ENCODE measurements around the gene TC2N. TPM values are rescaled to one million over a fixed set of nuclear protein-coding genes. Genes with fewer than 3 reads are reported as not detected.
A peak's percentile ranks its signal among the peaks of the same experiment; 100 is the strongest.

TC2N gene
- 0.52 TPM for total RNA-seq (2013)
- polyA plus RNA-seq (under 1 TPM in 2 of 3 donors, not detected in 1; 0.24 to 0.55 TPM), polyA minus RNA-seq (0.16 TPM in 1 of 2 replicates, not detected in the other), total RNA-seq (0.08 to 11.8 (median 0.35) reads per million in 11 experiments)

- TF ChIP-seq CTCF (IDR thresholded peaks at IDR 0.05): no peak
- no peak within 1 kb of the TSS for H3K4me3 ChIP-seq (replicated peaks in 1 of 3; ENCODE audit: low read depth in 2 of 3, low read length in 3 of 3)
- H3K79me2 ChIP-seq (ENCODE audit: insufficient read depth, low read length): no peaks in the 10 kb centered on the region
- DNase-seq: no peak
- H3K27me3 ChIP-seq (ENCODE audit: control insufficient read depth in 2 of 2, insufficient read depth in 2 of 2, low read length in 2 of 2): no peaks in the 10 kb centered on the region
- H3K27ac Mint-ChIP-seq: peak within 1 kb of the TSS in 1 of 7 donors; percentile 50
- H3K27ac ChIP-seq (ENCODE audit: low read depth in 1 of 2, low read length in 2 of 2): no peak within 1 kb of the TSS
- H3K4me1 Mint-ChIP-seq: peaks cover 17% of the 10 kb centered on the region
- no peaks in the 10 kb centered on the region for H4K20me1 ChIP-seq (ENCODE audit: insufficient read depth, low read length)
- H3K27me3 Mint-ChIP-seq (ENCODE audit: low read depth in 3 of 3): peaks cover 0 to 6% (median 0%) of the 10 kb centered on the region in 3 donors
- peaks cover 0 to 3% of the 10 kb centered on the region in 2 donors for H3K36me3 Mint-ChIP-seq
- no peaks in the 10 kb centered on the region for H3K9me3 ChIP-seq (replicated peaks in 1 of 2; ENCODE audit: control insufficient read depth in 1 of 2, insufficient read depth in 1 of 2, low read length in 2 of 2)
- H3K4me1 ChIP-seq (ENCODE audit: control insufficient read depth in 1 of 2, insufficient read depth in 2 of 2, low read length in 2 of 2): peaks cover 12% of the 10 kb centered on the region in 2 donors
- no peak within 1 kb of the TSS for H3K9ac ChIP-seq (ENCODE audit: insufficient read depth, low read length, poor library complexity, severe bottlenecking)
- H3K36me3 ChIP-seq (replicated peaks in 1 of 2; ENCODE audit: control insufficient read depth in 1 of 2, insufficient read depth in 2 of 2, low read length in 2 of 2): no peaks in the 10 kb centered on the region
- H2AFZ ChIP-seq (ENCODE audit: insufficient read depth, low read depth, low read length, poor library complexity, severe bottlenecking): peak within 1 kb of the TSS; percentile 23
- 85% methylated on average over 10 of the region's 10 CpGs for WGBS (ENCODE audit: insufficient coverage)
- H3K4me2 ChIP-seq (replicated peaks; ENCODE audit: extremely low read depth, low read length, poor library complexity, severe bottlenecking): no peak within 1 kb of the TSS
- no peak within 1 kb of the TSS for H3K4me3 Mint-ChIP-seq
- H3K9me3 Mint-ChIP-seq: peaks cover 0 to 5% (median 0%) of the 10 kb centered on the region in 7 donors
- intact Hi-C loops (cut with micrococcal nuclease): no loop called here
Observed at GRCh38 chr14:91867316-91867988, at the start of gene TC2N. Gene TC2N, minus strand, starts transcription at chr14:91867536. Its CDS starts 53,767 bp downstream, at chr14:91813769.

DNA sequence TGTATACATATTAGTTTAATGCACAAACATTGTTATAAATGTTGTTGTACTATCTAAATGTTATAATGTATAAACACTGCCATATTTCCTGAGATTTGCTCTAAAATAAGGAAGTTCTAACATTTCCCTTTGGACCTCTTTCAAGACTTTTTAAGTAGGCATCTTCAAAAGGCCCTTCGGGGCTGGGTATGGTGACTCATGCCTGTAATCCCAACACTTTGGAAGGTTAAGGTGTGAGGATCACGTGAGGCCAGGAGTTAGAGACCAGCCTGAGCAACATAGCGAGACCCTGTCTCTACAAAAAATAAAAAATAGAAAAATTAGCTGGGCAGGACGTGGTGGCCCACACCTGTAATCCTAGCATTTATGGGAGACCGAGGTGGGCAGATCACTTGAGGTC lies 44.7 kb upstream of the TC2N start:
- 60% methylated on average over 3 of the region's 5 CpGs for WGBS (ENCODE audit: insufficient coverage)

More for the DNA sequence above, 44.7 kb upstream of the TC2N start:
- no peak for DNase-seq
- Histone ChIP-seq H3K79me2 (ENCODE audit: insufficient read depth, low read length) (no peaks in the 10 kb centered on the region), H3K4me2 (replicated peaks; ENCODE audit: extremely low read depth, low read length, poor library complexity, severe bottlenecking) (peak overlapping the region; percentile 72), H3K9me3 (replicated peaks in 1 of 2; ENCODE audit: control insufficient read depth in 1 of 2, insufficient read depth in 1 of 2, low read length in 2 of 2) (no peaks in the 10 kb centered on the region), H4K20me1 (ENCODE audit: insufficient read depth, low read length) (no peaks in the 10 kb centered on the region), H3K4me3 (replicated peaks in 1 of 3; ENCODE audit: low read depth in 2 of 3, low read length in 3 of 3) (peak overlapping the region in 1 of 3 experiments; percentile 62), H3K9ac (ENCODE audit: insufficient read depth, low read length, poor library complexity, severe bottlenecking) (no peak overlapping the region), H3K27me3 (ENCODE audit: control insufficient read depth in 2 of 2, insufficient read depth in 2 of 2, low read length in 2 of 2) (no peaks in the 10 kb centered on the region), H3K27ac (ENCODE audit: low read depth in 1 of 2, low read length in 2 of 2) (peak overlapping the region in 1 of 2 donors; percentile 54), H3K36me3 (replicated peaks in 1 of 2; ENCODE audit: control insufficient read depth in 1 of 2, insufficient read depth in 2 of 2, low read length in 2 of 2) (no peaks in the 10 kb centered on the region), H3K4me1 (ENCODE audit: control insufficient read depth in 1 of 2, insufficient read depth in 2 of 2, low read length in 2 of 2) (peaks cover 15 to 16% of the 10 kb centered on the region in 2 donors), H2AFZ (ENCODE audit: insufficient read depth, low read depth, low read length, poor library complexity, severe bottlenecking) (peak overlapping the region; percentile 82)
- Mint-ChIP-seq H3K4me3 (peak overlapping the region in 1 of 2 donors; percentile 88), H3K9me3 (peaks cover 0 to 3% (median 3%) of the 10 kb centered on the region in 7 donors), H3K36me3 (no peaks in the 10 kb centered on the region), H3K27ac (no peak overlapping the region), H3K27me3 (ENCODE audit: low read depth in 3 of 3) (peaks cover 0 to 5% (median 2%) of the 10 kb centered on the region in 3 donors), H3K4me1 (peaks cover 24% of the 10 kb centered on the region)
- TF ChIP-seq CTCF (IDR thresholded peaks at IDR 0.05): no peak
- intact Hi-C loops (cut with micrococcal nuclease): no loop called here
